H9 (cell line): ENCODE results near the gene MAP2K2. TPM values are rescaled to one million over a fixed set of nuclear protein-coding genes. Genes with fewer than 3 reads are reported as not detected.

Source experiments
- DNase-seq: peaks from one replicate; pipeline ENCODE4 v3.0.0-alpha.2; 2017
- H2AFZ ChIP-seq: one replicate; pipeline ENCODE4 v1.6.1; 2013; ENCODE audit warnings: mild to moderate bottlenecking, low read length, control low read depth, moderate library complexity
- H2AK5ac ChIP-seq: 2 replicates; pipeline ENCODE4 v1.6.1; 2013; ENCODE audit warnings: low read length, control low read depth, mixed read lengths; ENCODE audit not compliant: insufficient read length
- H2BK120ac ChIP-seq: one replicate; pipeline ENCODE4 v1.6.1; 2013; ENCODE audit warnings: low read depth, mild to moderate bottlenecking, low read length, control low read depth, inconsistent platforms; ENCODE audit not compliant: poor library complexity, severe bottlenecking
- H2BK12ac ChIP-seq: 2 replicates; pipeline ENCODE4 v1.6.1; 2013; ENCODE audit warnings: low read length, control low read depth, mixed read lengths, low read depth; ENCODE audit not compliant: insufficient read length
- H2BK15ac ChIP-seq: 2 replicates; pipeline ENCODE4 v1.6.1; 2013; ENCODE audit warnings: low read depth, low read length, control low read depth
- H2BK20ac ChIP-seq: one replicate; pipeline ENCODE4 v1.6.1; 2013; ENCODE audit warnings: low read depth, mild to moderate bottlenecking, low read length, control low read depth, inconsistent platforms; ENCODE audit not compliant: poor library complexity, severe bottlenecking
- H2BK5ac ChIP-seq: 2 replicates; pipeline ENCODE4 v1.6.1; 2013; ENCODE audit warnings: low read length, control low read depth, mixed read lengths; ENCODE audit not compliant: insufficient read length
- H3K14ac ChIP-seq: 2 replicates; pipeline ENCODE4 v1.6.1; 2013; ENCODE audit warnings: low read length, control low read depth; ENCODE audit not compliant: insufficient read depth
- H3K18ac ChIP-seq: 2 replicates; pipeline ENCODE4 v1.6.1; 2013; ENCODE audit warnings: low read depth, mild to moderate bottlenecking, mixed read lengths, low read length, control low read depth; ENCODE audit not compliant: insufficient read length
- H3K23ac ChIP-seq: 2 replicates; pipeline ENCODE4 v1.6.1; 2013; ENCODE audit warnings: low read length, control low read depth, mixed read lengths, low read depth; ENCODE audit not compliant: insufficient read length
- H3K23me2 ChIP-seq: 2 replicates; pipeline ENCODE4 v1.6.1; 2013; ENCODE audit warnings: low read depth, mild to moderate bottlenecking, mixed read lengths, low read length, control low read depth; ENCODE audit not compliant: insufficient read length, poor library complexity, severe bottlenecking
- H3K27ac ChIP-seq: 2 replicates; pipeline ENCODE4 v1.5.1; 2013; ENCODE audit warnings: low read length, control low read depth, mixed read lengths, low read depth; ENCODE audit not compliant: insufficient read length
- H3K27me3 ChIP-seq: 2 replicates; pipeline ENCODE4 v1.6.1; 2013; ENCODE audit warnings: low read length, control low read depth, inconsistent platforms; ENCODE audit not compliant: insufficient read depth
- H3K4ac ChIP-seq: 2 replicates; pipeline ENCODE4 v1.6.1; 2013; ENCODE audit warnings: low read depth, mild to moderate bottlenecking, control low read depth, inconsistent platforms, low read length, moderate library complexity
- H3K4me1 ChIP-seq: 2 replicates; pipeline ENCODE4 v1.6.1; 2013; ENCODE audit warnings: low read length, control low read depth, inconsistent platforms; ENCODE audit not compliant: insufficient read depth
- H3K4me2 ChIP-seq: 2 replicates; pipeline ENCODE4 v1.6.1; 2013; ENCODE audit warnings: low read length, control low read depth, mixed read lengths; ENCODE audit not compliant: insufficient read length, insufficient read depth
- H3K56ac ChIP-seq: 2 replicates; pipeline ENCODE4 v1.6.1; 2013; ENCODE audit warnings: low read depth, mild to moderate bottlenecking, mixed read lengths, low read length, control low read depth; ENCODE audit not compliant: insufficient read length
- H3K79me1 ChIP-seq: 2 replicates; pipeline ENCODE4 v1.6.1; 2013; ENCODE audit warnings: low read depth, mild to moderate bottlenecking, moderate library complexity, low read length, control low read depth, inconsistent platforms; ENCODE audit not compliant: insufficient read depth, poor library complexity, severe bottlenecking
- H3K79me2 ChIP-seq: 2 replicates; pipeline ENCODE4 v1.6.1; 2013; ENCODE audit warnings: low read length, control low read depth, inconsistent platforms; ENCODE audit not compliant: insufficient read depth
- H3K9ac ChIP-seq: 2 replicates; pipeline ENCODE4 v1.6.1; 2013; ENCODE audit warnings: low read length, control low read depth, mixed read lengths; ENCODE audit not compliant: insufficient read length; ENCODE audit errors: extremely low read depth
- H3K9me3 ChIP-seq: one replicate; pipeline ENCODE4 v1.6.1; 2013; ENCODE audit warnings: low read depth, low read length, inconsistent platforms; ENCODE audit not compliant: control insufficient read depth
- H3T11ph ChIP-seq: one replicate; pipeline ENCODE4 v1.6.1; 2013; ENCODE audit warnings: mild to moderate bottlenecking, low read length, control low read depth, inconsistent platforms
- H4K20me1 ChIP-seq: one replicate; pipeline ENCODE4 v1.6.1; 2013; ENCODE audit not compliant: control insufficient read depth, insufficient read length, insufficient read depth
- H4K5ac ChIP-seq: 2 replicates; pipeline ENCODE4 v1.6.1; 2013; ENCODE audit warnings: low read depth, mild to moderate bottlenecking, mixed read lengths, low read length, control low read depth; ENCODE audit not compliant: insufficient read length
- H4K8ac ChIP-seq: replicated peaks from 2 replicates; pipeline ENCODE4 v1.6.1; 2013; ENCODE audit warnings: low read length, control low read depth, mixed read lengths, low read depth; ENCODE audit not compliant: insufficient read length
- H4K91ac ChIP-seq: 2 replicates; pipeline ENCODE4 v1.6.1; 2013; ENCODE audit warnings: low read depth, mild to moderate bottlenecking, moderate library complexity, mixed read lengths, low read length, control low read depth; ENCODE audit not compliant: insufficient read length
- H3K27ac Mint-ChIP-seq, 3 experiments: 2 replicates in 2 of 3; 3 replicates in 1 of 3; pipeline ENCODE4 v1.8.0; 2020 to 2021; ENCODE audit warnings: mixed read lengths in 3 of 3, mild to moderate bottlenecking in 1 of 3, moderate library complexity in 1 of 3
- H3K27me3 Mint-ChIP-seq: 2 replicates; pipeline ENCODE4 v1.8.0; 2021; ENCODE audit warnings: low read depth, mild to moderate bottlenecking, moderate library complexity, mixed read lengths
- H3K36me3 Mint-ChIP-seq, 3 experiments: 2 replicates in 2 of 3; 3 replicates in 1 of 3; pipeline ENCODE4 v1.8.0; 2020 to 2021; ENCODE audit warnings: low read depth in 3 of 3, mixed read lengths in 3 of 3; ENCODE audit not compliant: insufficient read depth in 1 of 3
- H3K4me1 Mint-ChIP-seq, 2 experiments: 2 replicates each; pipeline ENCODE4 v1.8.0; 2020; ENCODE audit warnings: mixed read lengths in 2 of 2
- H3K4me3 Mint-ChIP-seq, 2 experiments: 2 replicates in 1 of 2; 3 replicates in 1 of 2; pipeline ENCODE4 v1.8.0; 2020 to 2021; ENCODE audit warnings: mild to moderate bottlenecking in 2 of 2, mixed read lengths in 2 of 2, moderate library complexity in 1 of 2
- H3K9me3 Mint-ChIP-seq, 2 experiments: 2 replicates in 1 of 2; 3 replicates in 1 of 2; pipeline ENCODE4 v1.8.0; 2020; ENCODE audit warnings: mild to moderate bottlenecking in 2 of 2, mixed read lengths in 2 of 2, moderate library complexity in 1 of 2
- CTCF ChIP-seq: fragments of 200-600 bp; sonication (generic); conservative IDR thresholded peaks from 3 replicates; pipeline ENCODE4 v1.8.0; 2021; ENCODE audit warnings: antibody characterized with exemption, mild to moderate bottlenecking
- WGBS: extraction: QIAGEN DNeasy Blood & Tissue Kit; methylation state at CpG from one replicate; pipeline ENCODE4 v1.1.7; 2013; ENCODE audit warnings: missing lambda C conversion rate, low lambda C conversion rate, mixed read lengths; ENCODE audit not compliant: insufficient read length; ENCODE audit errors: extremely low coverage; 5-methylcytosine and 5-hydroxymethylcytosine counted together
- total RNA-seq: library from RNA; stranded (reverse); gene quantifications from 2 replicates; pipeline ENCODE4 v1.2.1, GENCODE V29; 2021

The MAP2K2 gene
- total RNA-seq, 1 experiment from 2014 or later: 167 TPM

GRCh38 chr19:4071610-4072009 lies 52.3 kb downstream of the MAP2K2 start:
- TF ChIP-seq CTCF: no peak
- WGBS: no CpG with 5 or more reads among the region's 3 CpGs
- peaks cover 5 to 13% of the 10 kb centered on the region in 2 experiments for H3K4me1 Mint-ChIP-seq
- no peaks in the 10 kb centered on the region for H3K79me1 ChIP-seq
- H3K4me1 ChIP-seq: no peaks in the 10 kb centered on the region; the same call in 1 of the 2 replicates
- H2BK20ac ChIP-seq: no peak overlapping the region
- H3K18ac ChIP-seq: no peak overlapping the region
- H4K8ac ChIP-seq: no peak overlapping the region
- no peak overlapping the region for H2AFZ ChIP-seq
- H3K27ac Mint-ChIP-seq: no peak overlapping the region
- no peak overlapping the region for H3K4me2 ChIP-seq
- no peaks in the 10 kb centered on the region; a peak in 2 of 5 replicates for H3K9me3 Mint-ChIP-seq
- DNase-seq: no peak
- H2BK12ac ChIP-seq: no peak overlapping the region
- no peak overlapping the region for H3K4me3 Mint-ChIP-seq
- no peak overlapping the region for H3K23ac ChIP-seq
- no peaks in the 10 kb centered on the region for H3K9me3 ChIP-seq
- H3K36me3 Mint-ChIP-seq: no peaks in the 10 kb centered on the region
- no peak overlapping the region for H2BK120ac ChIP-seq
- no peak overlapping the region for H2AK5ac ChIP-seq
- no peak overlapping the region for H2BK15ac ChIP-seq
- no peak overlapping the region for H3K14ac ChIP-seq
- H3K56ac ChIP-seq: no peak overlapping the region
- no peaks in the 10 kb centered on the region for H4K20me1 ChIP-seq
- no peak overlapping the region for H4K5ac ChIP-seq
- H3K9ac ChIP-seq: no peak overlapping the region
- no peak overlapping the region for H3K27ac ChIP-seq
- no peak overlapping the region for H4K91ac ChIP-seq
- no peak overlapping the region for H3K4ac ChIP-seq
- H2BK5ac ChIP-seq: no peak overlapping the region
- no peak overlapping the region for H3T11ph ChIP-seq
- peaks cover 10% of the 10 kb centered on the region; the same call in 1 of the 2 replicates for H3K27me3 ChIP-seq
- H3K23me2 ChIP-seq: peaks cover 3% of the 10 kb centered on the region
- peaks cover 40% of the 10 kb centered on the region for H3K27me3 Mint-ChIP-seq
- no peaks in the 10 kb centered on the region for H3K79me2 ChIP-seq
